Measurements from ENCODE around the gene VWA3B.

DNA sequence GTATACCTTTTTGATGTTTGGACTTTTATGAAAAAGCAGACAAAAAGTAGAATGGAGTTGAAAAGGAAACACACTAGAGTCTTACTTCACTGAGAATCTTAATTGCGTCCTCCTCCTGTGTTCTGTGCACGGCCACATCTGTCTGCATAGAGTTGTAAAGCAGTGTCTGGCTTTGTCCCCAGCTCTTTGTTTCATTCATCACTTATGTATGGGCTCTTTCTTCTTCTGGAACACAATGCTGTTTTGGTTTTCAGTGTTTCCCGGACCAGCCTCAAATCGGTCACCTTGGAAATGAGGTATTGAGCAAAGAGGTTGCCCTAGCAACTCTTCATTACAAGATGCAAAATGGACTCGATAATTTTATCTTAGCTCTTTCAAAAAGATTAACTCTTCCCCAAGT lies 155.0 kb downstream of the VWA3B start:
- TF ChIP-seq, protein P1, sequence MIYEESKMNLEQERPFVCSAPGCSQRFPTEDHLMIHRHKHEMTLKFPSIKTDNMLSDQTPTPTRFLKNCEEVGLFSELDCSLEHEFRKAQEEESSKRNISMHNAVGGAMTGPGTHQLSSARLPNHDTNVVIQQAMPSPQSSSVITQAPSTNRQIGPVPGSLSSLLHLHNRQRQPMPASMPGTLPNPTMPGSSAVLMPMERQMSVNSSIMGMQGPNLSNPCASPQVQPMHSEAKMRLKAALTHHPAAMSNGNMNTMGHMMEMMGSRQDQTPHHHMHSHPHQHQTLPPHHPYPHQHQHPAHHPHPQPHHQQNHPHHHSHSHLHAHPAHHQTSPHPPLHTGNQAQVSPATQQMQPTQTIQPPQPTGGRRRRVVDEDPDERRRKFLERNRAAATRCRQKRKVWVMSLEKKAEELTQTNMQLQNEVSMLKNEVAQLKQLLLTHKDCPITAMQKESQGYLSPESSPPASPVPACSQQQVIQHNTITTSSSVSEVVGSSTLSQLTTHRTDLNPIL (CRISPR knock-in tag; IDR thresholded peaks at IDR 0.05; ENCODE audit: low read depth): no peak
- TF ChIP-seq TOX (CRISPR knock-in tag; IDR thresholded peaks at IDR 0.05; ENCODE audit: borderline replicate concordance) (no peak), CSDC2 (CRISPR knock-in tag; IDR thresholded peaks at IDR 0.05) (no peak), BACH2 (CRISPR knock-in tag; IDR thresholded peaks at IDR 0.05; ENCODE audit: borderline replicate concordance) (no peak), ARNTL (CRISPR knock-in tag; IDR thresholded peaks at IDR 0.05; ENCODE audit: borderline replicate concordance, low read depth) (no peak), ZFP30 (CRISPR knock-in tag; IDR thresholded peaks at IDR 0.05) (no peak), ZC3H10 (CRISPR knock-in tag; IDR thresholded peaks at IDR 0.05) (no peak), ZNF565 (CRISPR knock-in tag; conservative IDR thresholded peaks at IDR 0.05; ENCODE audit: low read depth) (no peak)
- TF ChIP-seq, protein P2, sequence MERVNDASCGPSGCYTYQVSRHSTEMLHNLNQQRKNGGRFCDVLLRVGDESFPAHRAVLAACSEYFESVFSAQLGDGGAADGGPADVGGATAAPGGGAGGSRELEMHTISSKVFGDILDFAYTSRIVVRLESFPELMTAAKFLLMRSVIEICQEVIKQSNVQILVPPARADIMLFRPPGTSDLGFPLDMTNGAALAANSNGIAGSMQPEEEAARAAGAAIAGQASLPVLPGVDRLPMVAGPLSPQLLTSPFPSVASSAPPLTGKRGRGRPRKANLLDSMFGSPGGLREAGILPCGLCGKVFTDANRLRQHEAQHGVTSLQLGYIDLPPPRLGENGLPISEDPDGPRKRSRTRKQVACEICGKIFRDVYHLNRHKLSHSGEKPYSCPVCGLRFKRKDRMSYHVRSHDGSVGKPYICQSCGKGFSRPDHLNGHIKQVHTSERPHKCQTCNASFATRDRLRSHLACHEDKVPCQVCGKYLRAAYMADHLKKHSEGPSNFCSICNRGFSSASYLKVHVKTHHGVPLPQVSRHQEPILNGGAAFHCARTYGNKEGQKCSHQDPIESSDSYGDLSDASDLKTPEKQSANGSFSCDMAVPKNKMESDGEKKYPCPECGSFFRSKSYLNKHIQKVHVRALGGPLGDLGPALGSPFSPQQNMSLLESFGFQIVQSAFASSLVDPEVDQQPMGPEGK (CRISPR knock-in tag; IDR thresholded peaks at IDR 0.05; ENCODE audit: borderline replicate concordance): no peak
- TF ChIP-seq, protein P3, sequence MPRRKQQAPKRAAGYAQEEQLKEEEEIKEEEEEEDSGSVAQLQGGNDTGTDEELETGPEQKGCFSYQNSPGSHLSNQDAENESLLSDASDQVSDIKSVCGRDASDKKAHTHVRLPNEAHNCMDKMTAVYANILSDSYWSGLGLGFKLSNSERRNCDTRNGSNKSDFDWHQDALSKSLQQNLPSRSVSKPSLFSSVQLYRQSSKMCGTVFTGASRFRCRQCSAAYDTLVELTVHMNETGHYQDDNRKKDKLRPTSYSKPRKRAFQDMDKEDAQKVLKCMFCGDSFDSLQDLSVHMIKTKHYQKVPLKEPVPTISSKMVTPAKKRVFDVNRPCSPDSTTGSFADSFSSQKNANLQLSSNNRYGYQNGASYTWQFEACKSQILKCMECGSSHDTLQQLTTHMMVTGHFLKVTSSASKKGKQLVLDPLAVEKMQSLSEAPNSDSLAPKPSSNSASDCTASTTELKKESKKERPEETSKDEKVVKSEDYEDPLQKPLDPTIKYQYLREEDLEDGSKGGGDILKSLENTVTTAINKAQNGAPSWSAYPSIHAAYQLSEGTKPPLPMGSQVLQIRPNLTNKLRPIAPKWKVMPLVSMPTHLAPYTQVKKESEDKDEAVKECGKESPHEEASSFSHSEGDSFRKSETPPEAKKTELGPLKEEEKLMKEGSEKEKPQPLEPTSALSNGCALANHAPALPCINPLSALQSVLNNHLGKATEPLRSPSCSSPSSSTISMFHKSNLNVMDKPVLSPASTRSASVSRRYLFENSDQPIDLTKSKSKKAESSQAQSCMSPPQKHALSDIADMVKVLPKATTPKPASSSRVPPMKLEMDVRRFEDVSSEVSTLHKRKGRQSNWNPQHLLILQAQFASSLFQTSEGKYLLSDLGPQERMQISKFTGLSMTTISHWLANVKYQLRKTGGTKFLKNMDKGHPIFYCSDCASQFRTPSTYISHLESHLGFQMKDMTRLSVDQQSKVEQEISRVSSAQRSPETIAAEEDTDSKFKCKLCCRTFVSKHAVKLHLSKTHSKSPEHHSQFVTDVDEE (CRISPR knock-in tag; IDR thresholded peaks at IDR 0.05): no peak
- TF ChIP-seq, protein P4, sequence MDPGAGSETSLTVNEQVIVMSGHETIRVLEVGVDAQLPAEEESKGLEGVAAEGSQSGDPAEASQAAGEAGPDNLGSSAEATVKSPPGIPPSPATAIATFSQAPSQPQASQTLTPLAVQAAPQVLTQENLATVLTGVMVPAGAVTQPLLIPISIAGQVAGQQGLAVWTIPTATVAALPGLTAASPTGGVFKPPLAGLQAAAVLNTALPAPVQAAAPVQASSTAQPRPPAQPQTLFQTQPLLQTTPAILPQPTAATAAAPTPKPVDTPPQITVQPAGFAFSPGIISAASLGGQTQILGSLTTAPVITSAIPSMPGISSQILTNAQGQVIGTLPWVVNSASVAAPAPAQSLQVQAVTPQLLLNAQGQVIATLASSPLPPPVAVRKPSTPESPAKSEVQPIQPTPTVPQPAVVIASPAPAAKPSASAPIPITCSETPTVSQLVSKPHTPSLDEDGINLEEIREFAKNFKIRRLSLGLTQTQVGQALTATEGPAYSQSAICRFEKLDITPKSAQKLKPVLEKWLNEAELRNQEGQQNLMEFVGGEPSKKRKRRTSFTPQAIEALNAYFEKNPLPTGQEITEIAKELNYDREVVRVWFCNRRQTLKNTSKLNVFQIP (CRISPR knock-in tag; IDR thresholded peaks at IDR 0.05; ENCODE audit: borderline replicate concordance, low read depth): no peak

All from SK-N-SH treated with all-trans-retinoic acid at 6 μM for 48 hours (cell line).